Activated CD8-positive, alpha-beta memory T cell treated with anti-CD3 and anti-CD28 coated beads, Interleukin-2, amount 10 ng/mL, durations not matched to agents 7 days and 5 days (primary cell): ENCODE data around the gene CIITA. TPM values are rescaled to one million over a fixed set of nuclear protein-coding genes. Genes with fewer than 3 reads are reported as not detected.

Experiments
- ATAC-seq: fragments of 150-1000 bp; cut with Tn5 transposase; one replicate; pipeline ENCODE4 v1.10.0; 2021; ENCODE audit warnings: moderate library complexity
- CTCF ChIA-PET: fragments of 350-600 bp; sonication (Branson Sonifier 250); formaldehyde crosslinking; loops from one replicate; lab custom pipeline; 2021; ENCODE audit warnings: antibody characterized with exemption; lab: Charles Lee
- DNase-seq: peaks from one replicate; pipeline ENCODE4 v3.0.0-alpha.2; 2020
- H3K27ac Mint-ChIP-seq: one replicate; pipeline ENCODE4 v1.8.0; 2021; ENCODE audit warnings: mild to moderate bottlenecking, mixed read lengths
- H3K27me3 Mint-ChIP-seq: one replicate; pipeline ENCODE4 v1.8.0; 2021; ENCODE audit warnings: mixed read lengths
- H3K36me3 Mint-ChIP-seq: one replicate; pipeline ENCODE4 v1.8.0; 2021; ENCODE audit warnings: mild to moderate bottlenecking, mixed read lengths
- H3K4me1 Mint-ChIP-seq: one replicate; pipeline ENCODE4 v1.8.0; 2021; ENCODE audit warnings: mixed read lengths
- H3K4me3 Mint-ChIP-seq: one replicate; pipeline ENCODE4 v1.8.0; 2021; ENCODE audit warnings: mild to moderate bottlenecking, moderate library complexity, mixed read lengths
- H3K9me3 Mint-ChIP-seq: one replicate; pipeline ENCODE4 v1.8.0; 2022; ENCODE audit warnings: low read depth, mixed read lengths
- total RNA-seq, 2 experiments: library from RNA; stranded (reverse); gene quantifications; one replicate each; pipeline ENCODE4 v1.2.3, GENCODE V29; 2021

CIITA gene
- total RNA-seq, 2 experiments from 2014 or later: 68.7 to 103 TPM

- ATAC-seq: peak; percentile 35
- H3K36me3 Mint-ChIP-seq: peaks cover 40% of the 10 kb centered on the region
- CTCF ChIA-PET: interaction anchor here (0.6 to 4.7 kb wide), 19 partner anchors 10 to 737 kb away, joined by 3 to 45 read pairs (median 4); partner anchors contain the start of gene SOCS1
- H3K27ac Mint-ChIP-seq: peak overlapping the region; percentile 81
- peak overlapping the region; percentile 58 for H3K4me3 Mint-ChIP-seq
- no peaks in the 10 kb centered on the region for H3K27me3 Mint-ChIP-seq
- H3K9me3 Mint-ChIP-seq: no peaks in the 10 kb centered on the region
- peaks cover 85% of the 10 kb centered on the region for H3K4me1 Mint-ChIP-seq
- no peak for DNase-seq
These were observed 105.6 kb downstream of the CIITA start for GRCh38 chr16:10982465-10983150.

- CTCF ChIA-PET: interaction anchor here (1.1 to 4.7 kb wide), 17 partner anchors 10 to 373 kb away, joined by 3 to 45 read pairs (median 5); partner anchors contain the start of gene SOCS1
- Mint-ChIP-seq H3K27ac (peak overlapping the region; percentile 81), H3K27me3 (no peaks in the 10 kb centered on the region), H3K9me3 (no peaks in the 10 kb centered on the region), H3K36me3 (peaks cover 37% of the 10 kb centered on the region), H3K4me3 (peak overlapping the region; percentile 58), H3K4me1 (peaks cover 85% of the 10 kb centered on the region)
- no peak for ATAC-seq
- DNase-seq: no peak
These were observed 106.2 kb downstream of the CIITA start for GRCh38 chr16:10983159-10983558.

GRCh38 chr16:10984509-10984908 lies 107.5 kb downstream of the CIITA start:
- DNase-seq: no peak
- Mint-ChIP-seq H3K36me3 (peaks cover 37% of the 10 kb centered on the region), H3K27ac (peak overlapping the region; percentile 50), H3K9me3 (no peaks in the 10 kb centered on the region), H3K4me3 (no peak overlapping the region), H3K27me3 (no peaks in the 10 kb centered on the region), H3K4me1 (peaks cover 85% of the 10 kb centered on the region)
- ATAC-seq: no peak
- CTCF ChIA-PET: interaction anchor here (1.0 to 4.7 kb wide), 7 partner anchors 9 to 274 kb away, joined by 4 to 45 read pairs (median 11); partner anchors contain the start of gene SOCS1

Other genes starting within 250 kb of the CIITA start
- gene TEKT5, start 182.3 kb upstream of the CIITA start, total RNA-seq: under 1 TPM in 1 of 2 experiments, not detected in 1; 0.18 TPM
- gene NUBP1, start 133.4 kb upstream of the CIITA start, total RNA-seq: 10 to 100 TPM; 27.8 to 35.3 TPM
- not detected for gene TVP23A, start 58.4 kb upstream of the CIITA start, total RNA-seq
- gene DEXI, start 65.3 kb downstream of the CIITA start, total RNA-seq: 10 to 100 TPM; 23.3 to 30.8 TPM
- gene CLEC16A, start 67.4 kb downstream of the CIITA start, total RNA-seq: 10 to 100 TPM; 36.5 to 55.9 TPM